Upper lobe of right lung (tissue), 1 donor: Measurements from ENCODE around the gene BIVM. TPM values are rescaled to one million over a fixed set of nuclear protein-coding genes. Genes with fewer than 3 reads are reported as not detected.

Experiments
- ATAC-seq: fragments of 200-7000 bp; cut with Tn5 transposase; one replicate; pipeline ENCODE4 v1.9.1; 2020; ENCODE audit warnings: mild to moderate bottlenecking, moderate library complexity
- DNase-seq: peaks from one replicate; pipeline ENCODE4 v3.0.0-alpha.2; 2020
- H3K27ac ChIP-seq: fragments of 200-600 bp; one replicate; pipeline ENCODE4 v1.8.0; 2022
- H3K27me3 ChIP-seq: fragments of 200-600 bp; one replicate; pipeline ENCODE4 v1.8.0; 2022; ENCODE audit warnings: mild to moderate bottlenecking
- H3K36me3 ChIP-seq: fragments of 200-600 bp; one replicate; pipeline ENCODE4 v1.8.0; 2022
- H3K4me1 ChIP-seq: fragments of 200-600 bp; one replicate; pipeline ENCODE4 v1.8.0; 2022
- H3K4me3 ChIP-seq: fragments of 200-600 bp; one replicate; pipeline ENCODE4 v1.8.0; 2022; ENCODE audit warnings: mild to moderate bottlenecking
- H3K9me3 ChIP-seq: fragments of 200-600 bp; one replicate; pipeline ENCODE4 v1.8.0; 2022
- CTCF ChIP-seq: fragments of 200-600 bp; IDR thresholded peaks from one replicate; pipeline ENCODE4 v1.8.0; 2022; ENCODE audit warnings: antibody characterized with exemption
- intact Hi-C: fragments of 100-400 bp; cut with DNase I; formaldehyde crosslinking; loops from one replicate; pipeline ENCODE4 v1.11.0; 2022
- total RNA-seq: library from RNA; stranded (reverse); fragmentation: NEBNext Ultra II Directional; extraction: Animal tissue kit (Norgen Biotek cat#: 25700); gene quantifications from one replicate; pipeline ENCODE4 v1.2.1, GENCODE V29; 2021
- donor health status: DM: no; HTN: yes; CAD: no; lungs with severe emphysema.

BIVM gene
- total RNA-seq, 1 donor from 2014 or later: 16.1 TPM

- intact Hi-C loops: no loop called here
- H3K4me3 ChIP-seq: no peak overlapping the region
These were observed 35.2 kb upstream of the BIVM start for GRCh38 chr13:102763741-102764140.

GRCh38 chr13:102768909-102769308 is 30.0 kb upstream of the BIVM start:
- no peak for DNase-seq
- no peaks in the 10 kb centered on the region for H3K36me3 ChIP-seq
- TF ChIP-seq CTCF: no peak
- peaks cover 5% of the 10 kb centered on the region for H3K4me1 ChIP-seq
- H3K4me3 ChIP-seq: no peak overlapping the region
- intact Hi-C loops: no loop called here
- H3K27me3 ChIP-seq: no peaks in the 10 kb centered on the region
- no peak for ATAC-seq
- no peaks in the 10 kb centered on the region for H3K9me3 ChIP-seq
- H3K27ac ChIP-seq: no peak overlapping the region

More at GRCh38 chr13:102763741-102764140, 35.2 kb upstream of the BIVM start:
- Histone ChIP-seq H3K4me1 (no peaks in the 10 kb centered on the region), H3K27ac (no peak overlapping the region), H3K36me3 (no peaks in the 10 kb centered on the region), H3K9me3 (no peaks in the 10 kb centered on the region), H3K27me3 (no peaks in the 10 kb centered on the region)
- no peak for TF ChIP-seq CTCF
- ATAC-seq (no peak), DNase-seq (no peak)

GRCh38 chr13:102769679-102770078 is 29.2 kb upstream of the BIVM start:
- ATAC-seq (no peak), DNase-seq (no peak)
- Histone ChIP-seq H3K9me3 (no peaks in the 10 kb centered on the region), H3K4me1 (peaks cover 5% of the 10 kb centered on the region), H3K36me3 (no peaks in the 10 kb centered on the region), H3K27me3 (no peaks in the 10 kb centered on the region), H3K4me3 (no peak overlapping the region), H3K27ac (no peak overlapping the region)
- intact Hi-C loops: no loop called here
- no peak for TF ChIP-seq CTCF

- no peaks in the 10 kb centered on the region for H3K36me3 ChIP-seq
- intact Hi-C loops: no loop called here
- no peaks in the 10 kb centered on the region for H3K9me3 ChIP-seq
- DNase-seq (no peak), ATAC-seq (no peak)
- no peak overlapping the region for H3K27ac ChIP-seq
- no peak overlapping the region for H3K4me3 ChIP-seq
- no peaks in the 10 kb centered on the region for H3K27me3 ChIP-seq
- peaks cover 5% of the 10 kb centered on the region for H3K4me1 ChIP-seq
- no peak for TF ChIP-seq CTCF
These were observed 28.5 kb upstream of the BIVM start for GRCh38 chr13:102770435-102770834.

- Histone ChIP-seq H3K4me3 (no peak overlapping the region), H3K36me3 (no peaks in the 10 kb centered on the region), H3K27me3 (no peaks in the 10 kb centered on the region), H3K4me1 (peaks cover 5% of the 10 kb centered on the region), H3K9me3 (no peaks in the 10 kb centered on the region), H3K27ac (no peak overlapping the region)
- no peak for DNase-seq
- intact Hi-C loops: no loop called here
- ATAC-seq: no peak
- no peak for TF ChIP-seq CTCF
These were observed 27.4 kb upstream of the BIVM start for GRCh38 chr13:102771298-102772041.
